ENCODE measurements around the gene CLASP1.

DNA sequence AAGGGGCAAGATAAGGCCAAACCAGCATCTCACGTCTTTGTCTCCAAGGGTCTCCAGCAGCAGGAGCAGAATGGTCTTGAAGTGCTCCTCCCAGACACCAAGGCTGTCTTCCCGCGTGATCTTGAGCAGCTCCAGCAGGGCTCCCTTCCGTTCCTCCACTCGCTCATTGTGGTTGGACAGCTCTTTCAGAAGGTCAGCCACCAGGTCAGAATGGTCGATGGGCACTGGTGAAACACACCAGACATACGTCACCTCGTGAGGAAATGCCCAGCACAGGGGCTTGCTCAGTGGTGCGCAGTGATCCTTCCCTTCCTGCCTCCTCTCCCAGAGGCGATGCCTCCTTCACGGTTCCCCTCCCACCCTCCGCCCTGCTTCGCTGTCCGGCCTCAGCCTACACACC, 284.2 kb downstream of the CLASP1 start:
- TF ChIP-seq, protein P1, sequence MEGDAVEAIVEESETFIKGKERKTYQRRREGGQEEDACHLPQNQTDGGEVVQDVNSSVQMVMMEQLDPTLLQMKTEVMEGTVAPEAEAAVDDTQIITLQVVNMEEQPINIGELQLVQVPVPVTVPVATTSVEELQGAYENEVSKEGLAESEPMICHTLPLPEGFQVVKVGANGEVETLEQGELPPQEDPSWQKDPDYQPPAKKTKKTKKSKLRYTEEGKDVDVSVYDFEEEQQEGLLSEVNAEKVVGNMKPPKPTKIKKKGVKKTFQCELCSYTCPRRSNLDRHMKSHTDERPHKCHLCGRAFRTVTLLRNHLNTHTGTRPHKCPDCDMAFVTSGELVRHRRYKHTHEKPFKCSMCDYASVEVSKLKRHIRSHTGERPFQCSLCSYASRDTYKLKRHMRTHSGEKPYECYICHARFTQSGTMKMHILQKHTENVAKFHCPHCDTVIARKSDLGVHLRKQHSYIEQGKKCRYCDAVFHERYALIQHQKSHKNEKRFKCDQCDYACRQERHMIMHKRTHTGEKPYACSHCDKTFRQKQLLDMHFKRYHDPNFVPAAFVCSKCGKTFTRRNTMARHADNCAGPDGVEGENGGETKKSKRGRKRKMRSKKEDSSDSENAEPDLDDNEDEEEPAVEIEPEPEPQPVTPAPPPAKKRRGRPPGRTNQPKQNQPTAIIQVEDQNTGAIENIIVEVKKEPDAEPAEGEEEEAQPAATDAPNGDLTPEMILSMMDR (IDR thresholded peaks at IDR 0.05; ENCODE audit: low read length), result no peak
- no peak for TF ChIP-seq EZH2 (IDR thresholded peaks at IDR 0.05; ENCODE audit: borderline replicate concordance, low read length)

All from OCI-LY1 (cell line).